Endothelial cell of umbilical vein (primary cell): Measurements from ENCODE around the gene UTF1. TPM values are rescaled to one million over a fixed set of nuclear protein-coding genes. Genes with fewer than 3 reads are reported as not detected.

Experiments used
- BruUV-seq: library from RNA; stranded (reverse); fragments of 400-500 nt; replicated peaks from 2 replicates; lab custom pipeline; 2021; lab: Mats Ljungman, UMichigan
- CTCF ChIA-PET: fragments of 300-600, 350-600 bp; sonication (Branson Sonifier 250); formaldehyde crosslinking; loops from one replicate; lab custom pipeline; 2021; ENCODE audit warnings: antibody characterized with exemption, inconsistent platforms; lab: Charles Lee
- POLR2A ChIA-PET: fragments of 300-600, 350-600 bp; sonication (Branson Sonifier 250); formaldehyde crosslinking; loops from one replicate; lab custom pipeline; 2021; ENCODE audit warnings: antibody characterized with exemption, inconsistent platforms; lab: Charles Lee
- DNase-seq: peaks from one replicate; pipeline ENCODE4 v3.0.0-alpha.2; 2011; ENCODE audit warnings: low read depth, low spot score
- FAIRE-seq: peaks from 2 replicates; lab custom pipeline; 2011; peaks lifted over from hg19 to GRCh38; lab: Jason Lieb, UNC
- H2AFZ ChIP-seq: 2 replicates; pipeline ENCODE4 v1.6.0; 2012; ENCODE audit warnings: low read depth, low read length, control low read depth, inconsistent platforms
- H3K27ac ChIP-seq: 2 replicates; pipeline ENCODE4 v1.5.1; 2011; ENCODE audit warnings: low read depth, mild to moderate bottlenecking, control low read depth, low read length, moderate library complexity; ENCODE audit not compliant: insufficient read depth
- H3K27me3 ChIP-seq, 2 experiments: 2 replicates each; pipeline versions ENCODE4 v1.6.0 to v1.6.1; 2011; ENCODE audit warnings: low read length in 2 of 2, mixed read lengths in 1 of 2; ENCODE audit not compliant: control insufficient read depth in 2 of 2, insufficient read depth in 2 of 2
- H3K36me3 ChIP-seq, 2 experiments: 2 replicates in 1 of 2; 3 replicates in 1 of 2; pipeline ENCODE4 v1.5.1; 2011; ENCODE audit warnings: low read length in 2 of 2, mild to moderate bottlenecking in 1 of 2, moderate library complexity in 1 of 2; ENCODE audit not compliant: control insufficient read depth in 2 of 2, insufficient read depth in 2 of 2; ENCODE audit errors: extremely low read depth in 1 of 2
- H3K4me1 ChIP-seq: 3 replicates; pipeline ENCODE4 v1.5.1; 2011; ENCODE audit warnings: mild to moderate bottlenecking, low read length; ENCODE audit not compliant: control insufficient read depth, insufficient read depth; ENCODE audit errors: extremely low read depth
- H3K4me2 ChIP-seq: 2 replicates; pipeline ENCODE4 v1.6.1; 2011; ENCODE audit warnings: low read length, control low read depth, mixed read lengths; ENCODE audit not compliant: insufficient read depth
- H3K4me3 ChIP-seq, 3 experiments: fragments of 200-600 bp in 1 of 3; sonication (generic), shearing (Covaris generic) in 1 of 3; replicated peaks in 1 of 3; 2 replicates each; pipeline ENCODE4 v1.5.1; 2011 to 2016; ENCODE audit warnings: control low read depth in 3 of 3, low read length in 3 of 3, mild to moderate bottlenecking in 2 of 3, inconsistent platforms in 1 of 3, low read depth in 1 of 3, moderate library complexity in 1 of 3; ENCODE audit not compliant: insufficient read depth in 1 of 3
- H3K79me2 ChIP-seq: 2 replicates; pipeline ENCODE4 v1.6.0; 2012; ENCODE audit warnings: low read length, inconsistent platforms; ENCODE audit not compliant: control insufficient read depth, insufficient read depth
- H3K9ac ChIP-seq: replicated peaks from 2 replicates; pipeline ENCODE3; 2011; ENCODE audit warnings: low read length, control low read depth; ENCODE audit not compliant: insufficient read depth; ENCODE audit errors: extremely low read depth
- H3K9me1 ChIP-seq: replicated peaks from 3 replicates; pipeline ENCODE4 v1.6.0; 2011; ENCODE audit warnings: mild to moderate bottlenecking, low read length; ENCODE audit not compliant: control insufficient read depth, insufficient read depth; ENCODE audit errors: extremely low read depth
- H3K9me3 ChIP-seq: replicated peaks from 2 replicates; pipeline ENCODE4 v1.5.1; 2012; ENCODE audit warnings: low read length, inconsistent platforms; ENCODE audit not compliant: control insufficient read depth, insufficient read depth
- H4K20me1 ChIP-seq: replicated peaks from 2 replicates; pipeline ENCODE3; 2011; ENCODE audit warnings: mild to moderate bottlenecking, low read length; ENCODE audit not compliant: control insufficient read depth, insufficient read depth; ENCODE audit errors: extremely low read depth
- EZH2 ChIP-seq: IDR thresholded peaks from 2 replicates; pipeline ENCODE4 v1.6.1; 2012; ENCODE audit warnings: borderline replicate concordance, low read depth, mild to moderate bottlenecking, moderate library complexity, low read length, inconsistent platforms; ENCODE audit not compliant: severe bottlenecking
- FOS ChIP-seq: IDR thresholded peaks from 2 replicates; pipeline ENCODE4 v1.6.1; 2011; ENCODE audit warnings: mild to moderate bottlenecking, low read length, moderate library complexity, borderline replicate concordance; ENCODE audit not compliant: insufficient read depth
- GATA2 ChIP-seq: IDR thresholded peaks from 2 replicates; pipeline ENCODE4 v1.7.0; 2011; ENCODE audit warnings: low read depth, mild to moderate bottlenecking, moderate library complexity, mixed read lengths, low read length; ENCODE audit not compliant: insufficient read length, insufficient read depth
- JUN ChIP-seq: IDR thresholded peaks from 2 replicates; pipeline ENCODE4 v1.6.1; 2011; ENCODE audit warnings: borderline replicate concordance, low read depth; ENCODE audit not compliant: insufficient read length, insufficient read depth
- MYC ChIP-seq: IDR thresholded peaks from one replicate; pipeline ENCODE4 v1.6.1; 2011; ENCODE audit warnings: mild to moderate bottlenecking, low read depth, low read length
- POLR2A ChIP-seq: IDR thresholded peaks from 2 replicates; pipeline ENCODE4 v1.6.1; 2012; ENCODE audit warnings: low read depth, mild to moderate bottlenecking, control low read depth, low read length
- POLR2AphosphoS5 ChIP-seq: IDR thresholded peaks from 2 replicates; pipeline ENCODE4 v1.6.1; 2012; ENCODE audit warnings: low read depth, mild to moderate bottlenecking, control low read depth, low read length, moderate library complexity; ENCODE audit not compliant: insufficient read depth
- dilution Hi-C: fragments of 300-500 bp; cut with MboI; formaldehyde crosslinking; loops from one replicate; pipeline ENCODE4 v1.15.0; 2019; ENCODE audit warnings: low sequenced_read_pairs; ENCODE audit not compliant: extremely low pct_ligation_motif_present
- intact Hi-C: fragments of 100-400 bp; cut with micrococcal nuclease; formaldehyde crosslinking; loops from one replicate; pipeline ENCODE4 v1.10.0; 2022
- polyA plus RNA-seq, 4 experiments: library from polyadenylated mRNA; depleted of rRNA in 3 of 4; stranded (reverse) in 3 of 4; unstranded in 1 of 4; fragments of >200 nt; gene quantifications; 2 replicates each; pipeline versions ENCODE4 v1.2.1 to v1.2.3, GENCODE V29; 2011 to 2012; ENCODE audit warnings: missing spikeins in 1 of 4
- total RNA-seq: library from RNA; stranded (reverse); gene quantifications from 2 replicates; pipeline ENCODE4 v1.2.3, GENCODE V29; 2021
- TF ChIP-seq, protein P1 (sequence below), 2 donors: IDR thresholded peaks; 1 replicate in 1 of 2; 2 replicates in 1 of 2; pipeline ENCODE4 v1.5.1; 2011; ENCODE audit warnings: low read length in 2 of 2, mild to moderate bottlenecking in 2 of 2, moderate library complexity in 2 of 2, control low read depth in 1 of 2, inconsistent platforms in 1 of 2, low read depth in 1 of 2; ENCODE audit not compliant: insufficient read depth in 1 of 2; ENCODE audit errors: extremely low read depth in 1 of 2
- TF ChIP-seq, protein P2 (sequence below): IDR thresholded peaks from 2 replicates; pipeline ENCODE4 v1.6.1; 2011; ENCODE audit not compliant: insufficient read depth, insufficient read length

Gene UTF1
- total and polyA plus RNA-seq, 2 donors (not counting 3 experiments of a cell fraction or from before 2014, with no cell fraction given), result not detected

DNA sequence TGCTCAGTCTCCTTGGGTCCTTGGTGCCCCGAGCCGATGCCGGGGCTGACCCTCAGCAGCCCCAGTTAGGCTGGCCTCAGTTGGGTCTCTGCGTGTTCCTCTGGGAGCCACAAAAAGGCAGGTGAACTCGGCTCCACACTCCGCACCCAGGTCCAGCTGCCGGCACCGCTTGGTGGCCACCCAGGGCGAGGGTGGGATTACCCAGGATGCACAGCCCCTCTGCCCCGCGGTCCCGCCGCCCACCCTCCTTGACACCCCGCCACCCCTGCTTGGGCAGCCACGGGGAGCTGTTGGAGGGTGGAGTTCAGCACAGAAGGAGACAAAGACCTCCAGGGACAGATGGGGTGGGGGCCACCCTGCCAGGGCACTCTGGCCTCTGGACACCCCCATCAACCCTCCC, 25.3 kb downstream of the UTF1 start:
- Histone ChIP-seq H3K27ac (no peak overlapping the region), H3K9ac (no peak overlapping the region), H3K4me3 (no peak overlapping the region), H3K4me2 (no peak overlapping the region), H3K79me2 (no peaks in the 10 kb centered on the region), H3K9me1 (no peaks in the 10 kb centered on the region), H2AFZ (no peak overlapping the region), H3K27me3 (no peaks in the 10 kb centered on the region), H4K20me1 (no peaks in the 10 kb centered on the region), H3K4me1 (peaks cover 21% of the 10 kb centered on the region), H3K9me3 (no peaks in the 10 kb centered on the region), H3K36me3 (no peaks in the 10 kb centered on the region)
- dilution Hi-C loops (no loop called here), intact Hi-C loops (no loop called here)
- TF ChIP-seq GATA2 (no peak), JUN (no peak), EZH2 (no peak), POLR2A (no peak), POLR2AphosphoS5 (no peak), FOS (no peak), MYC (no peak)
- TF ChIP-seq, protein P1, sequence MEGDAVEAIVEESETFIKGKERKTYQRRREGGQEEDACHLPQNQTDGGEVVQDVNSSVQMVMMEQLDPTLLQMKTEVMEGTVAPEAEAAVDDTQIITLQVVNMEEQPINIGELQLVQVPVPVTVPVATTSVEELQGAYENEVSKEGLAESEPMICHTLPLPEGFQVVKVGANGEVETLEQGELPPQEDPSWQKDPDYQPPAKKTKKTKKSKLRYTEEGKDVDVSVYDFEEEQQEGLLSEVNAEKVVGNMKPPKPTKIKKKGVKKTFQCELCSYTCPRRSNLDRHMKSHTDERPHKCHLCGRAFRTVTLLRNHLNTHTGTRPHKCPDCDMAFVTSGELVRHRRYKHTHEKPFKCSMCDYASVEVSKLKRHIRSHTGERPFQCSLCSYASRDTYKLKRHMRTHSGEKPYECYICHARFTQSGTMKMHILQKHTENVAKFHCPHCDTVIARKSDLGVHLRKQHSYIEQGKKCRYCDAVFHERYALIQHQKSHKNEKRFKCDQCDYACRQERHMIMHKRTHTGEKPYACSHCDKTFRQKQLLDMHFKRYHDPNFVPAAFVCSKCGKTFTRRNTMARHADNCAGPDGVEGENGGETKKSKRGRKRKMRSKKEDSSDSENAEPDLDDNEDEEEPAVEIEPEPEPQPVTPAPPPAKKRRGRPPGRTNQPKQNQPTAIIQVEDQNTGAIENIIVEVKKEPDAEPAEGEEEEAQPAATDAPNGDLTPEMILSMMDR (IDR thresholded peaks at IDR 0.05; ENCODE audit: extremely low read depth in 1 of 2, insufficient read depth in 1 of 2, low read depth in 1 of 2, low read length in 2 of 2), result no peak
- TF ChIP-seq, protein P2, sequence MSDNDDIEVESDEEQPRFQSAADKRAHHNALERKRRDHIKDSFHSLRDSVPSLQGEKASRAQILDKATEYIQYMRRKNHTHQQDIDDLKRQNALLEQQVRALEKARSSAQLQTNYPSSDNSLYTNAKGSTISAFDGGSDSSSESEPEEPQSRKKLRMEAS, result no peak
- FAIRE-seq, result no peak
- CTCF ChIA-PET, result no interaction called here
- no peak for DNase-seq
- BruUV-seq, result no TSS peak
- POLR2A ChIA-PET, result no interaction called here
